ENCODE results near the gene TTC6.

- TF ChIP-seq CTCF (IDR thresholded peaks at IDR 0.05): no peak
- no peak for TF ChIP-seq POLR2A (IDR thresholded peaks at IDR 0.05)
- no peak for TF ChIP-seq EP300 (IDR thresholded peaks at IDR 0.05)
- TF ChIP-seq POLR2AphosphoS5 (IDR thresholded peaks at IDR 0.05): no peak
Measured at GRCh38 chr14:37642125-37642524, 46.7 kb downstream of the TTC6 start.
